NCI-H69 (cell line): Measurements from ENCODE around the gene SULT4A1.
A peak's percentile ranks its signal among the peaks of the same experiment; 100 is the strongest.

Source experiments
- DNase-seq: peaks from one replicate; lab custom pipeline; 2025; lab: John Stamatoyannopoulos, UW

The SULT4A1 gene

GRCh38 chr22:43802897-43803495 is 59.3 kb downstream of the SULT4A1 start:
- DNase-seq = no peak

- no peak for DNase-seq
Measured at GRCh38 chr22:43800970-43801369, 61.3 kb downstream of the SULT4A1 start.

GRCh38 chr22:43798492-43798891 is 63.8 kb downstream of the SULT4A1 start:
- no peak for DNase-seq

- peak; percentile 40 for DNase-seq
Measured at GRCh38 chr22:43796567-43796966, 65.7 kb downstream of the SULT4A1 start.

GRCh38 chr22:43795320-43795719 is 67.0 kb downstream of the SULT4A1 start:
- no peak for DNase-seq

GRCh38 chr22:43792905-43793304 is 69.4 kb downstream of the SULT4A1 start:
- no peak for DNase-seq

GRCh38 chr22:43789452-43789851 is 72.9 kb downstream of the SULT4A1 start:
- DNase-seq = peak; percentile 58

- no peak for DNase-seq
Measured at GRCh38 chr22:43783777-43784176, 78.5 kb downstream of the SULT4A1 start.

- no peak for DNase-seq
Measured at GRCh38 chr22:43782448-43782847, 79.9 kb downstream of the SULT4A1 start.

- no peak for DNase-seq
Measured at GRCh38 chr22:43777286-43777685, 85.0 kb downstream of the SULT4A1 start.

- DNase-seq = peak; percentile 16
Measured at GRCh38 chr22:43776081-43776670, 86.1 kb downstream of the SULT4A1 start.
